GM12873 (cell line): ENCODE results near the gene SYCP2.

Experiments
- TF ChIP-seq, protein P1 (sequence below): IDR thresholded peaks from 2 replicates; pipeline ENCODE4 v1.5.1; 2012; ENCODE audit warnings: low read depth, mild to moderate bottlenecking, moderate library complexity, low read length, control low read depth; ENCODE audit not compliant: insufficient read depth; ENCODE audit errors: missing control alignments

SYCP2 gene

DNA sequence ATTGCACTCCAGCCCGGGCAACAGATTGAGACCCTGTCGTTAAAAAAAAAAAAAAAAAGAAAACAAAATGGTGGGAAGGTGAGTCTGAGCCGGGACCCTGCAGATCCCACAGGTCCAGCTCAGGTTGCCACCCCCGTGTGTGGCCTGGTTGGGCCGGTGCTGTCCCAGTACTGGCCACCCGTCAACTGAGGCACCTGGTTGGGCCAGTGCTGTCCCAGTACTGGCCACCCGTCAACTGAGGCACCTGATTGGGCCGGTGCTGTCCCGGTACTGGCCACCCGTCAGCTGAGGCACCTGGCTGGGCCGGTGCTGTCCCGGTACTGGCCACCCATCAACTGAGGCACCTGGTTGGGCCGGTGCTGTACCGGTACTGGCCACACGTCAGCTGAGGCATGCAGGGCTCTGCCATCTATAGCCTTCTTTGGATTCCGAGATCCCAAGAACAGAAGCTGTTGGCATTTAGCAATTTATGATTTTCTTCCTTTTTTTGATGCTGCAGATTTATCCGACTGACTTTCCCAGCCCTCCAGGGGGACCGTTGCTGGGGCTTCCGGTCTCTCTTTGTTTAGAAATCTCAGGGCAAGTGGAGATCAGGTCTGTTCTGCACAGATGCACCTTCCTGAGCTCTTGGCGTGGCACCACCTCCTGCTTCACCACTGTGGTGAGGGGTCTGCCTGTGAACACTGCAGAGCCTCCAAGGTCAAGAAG, 113.8 kb downstream of the SYCP2 start:
- TF ChIP-seq, protein P1, sequence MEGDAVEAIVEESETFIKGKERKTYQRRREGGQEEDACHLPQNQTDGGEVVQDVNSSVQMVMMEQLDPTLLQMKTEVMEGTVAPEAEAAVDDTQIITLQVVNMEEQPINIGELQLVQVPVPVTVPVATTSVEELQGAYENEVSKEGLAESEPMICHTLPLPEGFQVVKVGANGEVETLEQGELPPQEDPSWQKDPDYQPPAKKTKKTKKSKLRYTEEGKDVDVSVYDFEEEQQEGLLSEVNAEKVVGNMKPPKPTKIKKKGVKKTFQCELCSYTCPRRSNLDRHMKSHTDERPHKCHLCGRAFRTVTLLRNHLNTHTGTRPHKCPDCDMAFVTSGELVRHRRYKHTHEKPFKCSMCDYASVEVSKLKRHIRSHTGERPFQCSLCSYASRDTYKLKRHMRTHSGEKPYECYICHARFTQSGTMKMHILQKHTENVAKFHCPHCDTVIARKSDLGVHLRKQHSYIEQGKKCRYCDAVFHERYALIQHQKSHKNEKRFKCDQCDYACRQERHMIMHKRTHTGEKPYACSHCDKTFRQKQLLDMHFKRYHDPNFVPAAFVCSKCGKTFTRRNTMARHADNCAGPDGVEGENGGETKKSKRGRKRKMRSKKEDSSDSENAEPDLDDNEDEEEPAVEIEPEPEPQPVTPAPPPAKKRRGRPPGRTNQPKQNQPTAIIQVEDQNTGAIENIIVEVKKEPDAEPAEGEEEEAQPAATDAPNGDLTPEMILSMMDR, result no peak

DNA sequence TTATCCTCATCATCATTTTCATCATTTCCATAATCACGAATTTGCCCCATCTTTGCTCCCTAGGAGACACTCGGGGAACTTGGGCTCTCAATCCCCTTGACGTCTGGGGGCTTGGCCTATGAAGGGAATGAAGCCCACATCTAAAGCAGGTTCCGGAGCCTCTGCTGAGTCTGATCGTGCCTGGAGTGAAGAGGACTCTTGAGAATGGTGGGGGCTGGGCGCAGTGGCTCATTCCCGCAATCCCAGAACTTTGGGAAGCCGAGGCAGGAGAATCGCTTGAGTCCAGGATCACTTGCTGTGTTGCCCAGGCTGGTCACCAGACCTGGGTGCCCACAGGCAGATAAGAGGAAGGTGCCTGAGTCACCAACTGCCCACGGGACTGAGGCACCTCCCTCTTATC, 114.5 kb downstream of the SYCP2 start:
- TF ChIP-seq, protein P1, result no peak

DNA sequence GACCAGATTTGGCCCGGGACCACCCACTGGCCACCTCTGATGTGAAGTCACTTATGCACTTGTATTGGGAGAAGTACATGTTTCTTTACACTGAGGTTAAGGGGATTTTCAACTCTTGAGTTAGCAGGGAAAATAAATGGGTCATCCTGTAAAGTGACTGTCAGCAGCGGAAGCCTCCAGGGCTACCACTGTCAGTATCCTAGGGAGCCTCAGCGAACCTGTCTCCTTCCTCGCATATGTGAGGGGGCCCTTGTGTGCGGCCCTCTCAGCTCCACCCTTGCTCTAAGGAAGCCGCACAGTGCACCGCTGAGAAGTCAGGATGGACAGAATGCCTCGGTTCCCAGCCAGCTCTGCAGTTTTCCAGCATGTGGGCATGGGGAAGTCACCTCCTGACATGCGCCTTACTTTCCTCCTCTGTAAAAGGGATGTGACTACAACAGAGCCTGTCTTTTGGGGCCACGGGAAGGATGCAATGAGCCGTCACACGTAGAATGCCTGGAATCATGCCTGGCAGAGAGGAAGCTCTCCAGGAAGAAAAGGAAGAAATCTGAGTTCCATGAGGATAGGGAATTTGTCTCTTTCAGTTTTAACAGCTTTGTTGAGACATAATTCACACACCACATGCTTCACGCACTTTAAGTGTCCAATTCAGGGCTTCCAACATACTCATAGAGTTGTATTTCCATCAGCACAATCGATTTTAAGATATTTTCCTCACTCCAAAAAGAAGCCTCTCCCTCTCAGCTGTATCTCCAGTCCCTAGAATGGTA, 115.4 kb downstream of the SYCP2 start:
- TF ChIP-seq, protein P1, result no peak

DNA sequence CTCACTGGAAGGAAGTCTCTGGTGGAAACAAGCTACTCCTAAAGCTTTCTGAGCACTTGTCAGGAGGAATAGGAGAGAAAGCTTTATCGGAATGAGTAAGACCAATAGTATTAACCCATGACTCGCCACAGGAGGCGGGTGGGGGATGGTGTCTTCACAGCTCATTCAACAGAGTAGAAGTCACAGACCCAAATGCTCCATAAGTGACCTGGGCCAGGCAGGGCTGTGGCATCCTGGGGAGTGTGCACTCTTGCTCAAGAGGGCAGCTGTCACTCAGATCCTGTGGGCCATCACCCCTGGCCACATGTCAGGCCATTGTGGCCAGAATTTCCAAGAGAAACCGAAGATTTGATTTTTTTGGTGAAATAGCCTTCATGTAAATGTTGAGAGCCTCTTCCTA, 116.0 kb downstream of the SYCP2 start:
- TF ChIP-seq, protein P1, result no peak

DNA sequence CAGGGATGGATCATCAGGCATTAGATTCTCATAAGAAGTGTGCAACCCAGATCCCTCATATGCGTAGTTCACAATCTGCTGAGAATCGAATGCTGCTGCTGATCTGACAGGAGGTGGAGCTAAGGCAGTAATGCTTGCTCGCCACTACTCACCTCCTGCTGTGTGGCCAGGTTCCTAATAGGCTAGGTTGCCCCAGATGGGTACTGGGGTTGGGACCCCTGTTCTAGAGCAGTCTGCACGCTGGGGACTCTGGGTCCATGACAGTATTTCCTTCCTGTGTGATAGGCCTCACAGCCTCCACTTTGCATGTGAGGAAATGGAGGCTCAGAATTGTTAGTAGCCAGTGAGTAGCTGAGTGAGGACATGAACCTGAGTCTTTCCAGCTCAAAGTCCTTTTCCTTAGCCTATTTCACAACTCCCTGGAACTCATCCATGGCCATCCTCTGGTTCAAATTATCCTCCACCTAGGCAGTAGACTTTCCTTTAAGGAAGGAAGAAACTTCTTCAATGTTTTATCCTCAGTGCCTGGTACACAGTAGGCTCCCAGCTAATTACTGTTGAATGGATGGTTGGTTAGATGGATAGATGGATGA, 117.2 kb downstream of the SYCP2 start:
- TF ChIP-seq, protein P1, result no peak

DNA sequence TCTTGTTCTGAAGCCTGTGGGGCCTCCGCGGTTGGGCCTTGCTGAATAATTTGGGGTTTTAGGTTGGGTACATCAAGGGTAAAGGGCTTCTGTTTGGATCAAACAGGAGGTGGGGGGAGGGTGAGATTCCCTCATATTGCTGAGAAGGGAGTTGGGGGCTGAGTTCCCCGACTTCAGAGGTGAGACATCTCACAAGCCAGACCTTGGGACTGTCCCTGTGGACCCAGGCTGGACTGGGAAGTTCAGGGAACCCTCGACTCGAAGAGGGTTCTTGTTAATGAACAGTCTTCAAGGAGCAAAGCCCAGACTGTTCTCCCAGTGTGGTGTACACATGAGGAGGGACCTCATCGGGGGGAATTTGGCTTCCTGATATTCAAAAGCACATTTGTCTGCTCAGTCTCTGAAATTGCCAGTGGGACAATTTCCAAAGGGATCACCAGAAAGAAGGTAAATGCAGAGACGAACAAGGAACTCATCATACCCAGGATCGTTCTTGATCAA, 118.5 kb downstream of the SYCP2 start:
- TF ChIP-seq, protein P1, result no peak
